AG08395 (cell line): Measurements from ENCODE around the gene MYO7A.
A peak's percentile ranks its signal among the peaks of the same experiment; 100 is the strongest.
"Not testable (repeated sequence)": the region's sequence is repeated elsewhere in the genome, so short reads cannot be mapped to it uniquely, and the experiment has no call there.

ENCODE experiments used
- DNase-seq: peaks from one replicate; pipeline ENCODE4 v3.0.0; 2012; ENCODE audit warnings: mixed read lengths, low spot score

MYO7A gene

GRCh38 chr11:77093056-77093891, 34.8 kb upstream of the MYO7A start:
- no peak for DNase-seq

- no peak for DNase-seq
Observed at GRCh38 chr11:77093987-77094840, 33.8 kb upstream of the MYO7A start.

GRCh38 chr11:77094841-77095365, 33.1 kb upstream of the MYO7A start:
- DNase-seq = no peak

GRCh38 chr11:77095551-77096490, 32.2 kb upstream of the MYO7A start:
- no peak for DNase-seq

- no peak for DNase-seq
Observed at GRCh38 chr11:77096591-77097019, 31.4 kb upstream of the MYO7A start.

DNA sequence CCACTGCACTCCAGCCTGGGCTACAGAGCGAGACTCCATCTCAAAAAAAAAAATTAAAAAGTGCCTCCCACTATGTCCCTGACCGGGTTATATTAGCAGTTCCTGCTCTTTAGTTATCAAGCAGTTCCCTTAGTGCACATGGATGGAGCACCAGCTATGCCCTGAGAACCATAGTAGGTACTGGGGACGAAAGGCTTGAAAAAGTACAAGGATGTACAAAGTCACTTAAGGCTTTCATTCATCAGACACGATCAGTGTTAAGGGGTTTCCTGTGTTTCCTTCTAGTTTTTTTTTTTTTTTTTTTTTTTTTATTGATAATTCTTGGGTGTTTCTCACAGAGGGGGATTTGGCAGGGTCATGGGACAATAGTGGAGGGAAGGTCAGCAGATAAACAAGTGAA, 30.9 kb upstream of the MYO7A start:
- DNase-seq = not testable (repeated sequence)

GRCh38 chr11:77100166-77101042, 27.6 kb upstream of the MYO7A start:
- DNase-seq = no peak

DNA sequence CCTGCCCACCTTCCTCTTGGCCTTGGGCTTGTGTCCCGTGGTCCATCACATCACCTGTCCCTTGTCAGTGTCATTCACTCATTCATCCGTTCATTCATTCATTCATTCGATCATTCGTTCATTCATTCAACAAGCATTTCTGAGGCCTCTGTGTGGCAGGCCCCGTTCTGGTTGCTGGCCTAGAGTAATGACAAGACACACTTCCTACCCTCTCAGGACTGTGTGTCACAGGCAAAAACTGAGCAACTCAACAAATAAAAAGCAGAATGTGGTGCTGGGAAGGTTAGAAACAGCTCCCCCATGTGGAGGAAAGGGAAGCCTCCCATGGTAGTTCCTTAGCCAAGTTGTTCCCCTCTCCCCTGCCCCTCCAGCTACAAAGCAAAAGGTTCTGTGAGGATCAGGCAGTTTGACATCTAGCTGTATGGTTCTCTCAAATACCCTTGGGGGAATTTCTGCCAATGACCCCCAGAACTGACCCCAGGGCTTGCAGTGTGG, 27.0 kb upstream of the MYO7A start:
- peak; percentile 53 for DNase-seq

- no peak for DNase-seq
Observed at GRCh38 chr11:77102246-77103210, 25.5 kb upstream of the MYO7A start, which contains the start of gene OMP. Gene OMP, plus strand, starts transcription at chr11:77102840. Its CDS starts 0 bp downstream, at chr11:77102840.

GRCh38 chr11:77103319-77103718, 24.7 kb upstream of the MYO7A start:
- DNase-seq = no peak

DNA sequence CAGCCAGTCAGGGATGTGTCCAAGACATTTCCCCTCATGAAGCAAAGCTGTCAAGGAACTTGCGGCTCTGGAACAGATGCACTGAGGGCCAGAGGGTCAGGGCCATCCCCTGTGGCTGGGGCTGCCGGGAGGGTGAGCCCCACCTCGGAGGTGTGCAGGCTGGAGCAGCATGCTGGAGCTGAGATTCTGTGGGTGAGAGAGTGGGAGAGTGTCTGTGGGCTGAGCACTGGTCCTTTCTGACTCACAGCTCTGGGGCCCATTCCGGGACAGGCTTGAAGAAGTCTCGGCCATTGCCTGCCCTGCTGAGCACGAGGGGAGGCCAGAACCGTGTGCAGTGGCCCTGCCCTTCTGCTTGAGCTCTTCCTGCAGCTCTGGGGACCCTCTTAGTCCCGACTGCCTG, 23.3 kb upstream of the MYO7A start:
- no peak for DNase-seq

DNA sequence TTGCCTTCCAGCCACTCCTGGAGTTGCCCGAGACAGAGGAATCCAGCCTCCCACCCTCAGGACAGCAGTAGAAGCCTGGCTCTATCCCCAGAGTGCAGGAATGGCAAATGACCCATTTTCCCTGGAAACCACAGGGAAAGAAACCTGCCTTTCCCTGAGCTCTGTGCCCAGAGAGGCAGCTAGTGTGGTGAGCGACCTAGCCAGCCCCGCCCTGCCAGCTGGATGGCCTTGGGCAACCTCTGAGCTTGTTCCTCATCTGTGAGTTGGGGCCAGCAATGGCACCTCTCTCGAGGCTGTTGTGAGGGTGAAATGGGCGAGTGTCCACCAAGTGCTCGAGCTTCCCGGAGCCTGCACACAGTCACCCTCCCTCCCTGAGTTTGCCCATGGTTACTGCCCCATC, 21.7 kb upstream of the MYO7A start:
- no peak for DNase-seq

DNA sequence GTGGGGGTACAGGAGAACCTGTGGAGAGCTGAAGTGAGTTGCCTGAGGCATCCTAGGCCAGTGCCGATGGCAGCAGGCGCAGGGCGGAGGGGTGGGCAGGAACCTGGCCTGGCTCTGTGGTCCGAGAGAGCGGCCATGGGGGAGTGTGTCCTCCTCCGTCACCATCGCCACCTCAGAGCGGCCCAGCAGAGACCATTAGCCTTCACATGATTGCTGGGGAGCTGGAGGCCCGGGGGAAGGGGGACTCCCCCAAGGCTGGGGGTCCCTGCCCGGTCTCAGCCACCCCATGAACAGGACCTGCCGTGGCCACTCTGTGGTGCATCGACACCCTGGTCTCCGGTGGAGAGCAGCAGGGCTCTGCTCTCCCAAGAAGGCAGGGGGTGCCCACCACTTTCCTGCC, 21.3 kb upstream of the MYO7A start:
- DNase-seq = no peak

DNA sequence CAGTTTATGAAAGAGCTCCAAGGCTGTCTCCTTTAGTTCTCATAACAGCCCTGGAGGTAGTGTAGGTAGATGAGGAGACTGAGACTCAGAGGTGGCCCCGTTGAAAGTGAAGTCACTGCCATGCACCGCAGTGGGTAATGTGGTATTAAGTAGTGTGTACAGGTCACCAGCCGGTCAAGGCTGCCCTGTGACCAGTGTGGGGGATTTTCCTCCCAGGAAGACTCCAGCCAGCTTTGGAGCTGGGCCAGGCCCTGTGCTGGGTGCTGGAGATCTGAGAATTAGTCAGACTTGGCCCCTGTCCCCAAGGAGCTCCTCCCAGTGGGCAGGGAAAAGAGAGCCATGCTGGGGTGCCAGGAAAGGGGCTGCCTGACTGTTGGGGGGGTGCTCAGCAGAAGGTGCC, 20.1 kb upstream of the MYO7A start:
- peak; percentile 92 for DNase-seq

DNA sequence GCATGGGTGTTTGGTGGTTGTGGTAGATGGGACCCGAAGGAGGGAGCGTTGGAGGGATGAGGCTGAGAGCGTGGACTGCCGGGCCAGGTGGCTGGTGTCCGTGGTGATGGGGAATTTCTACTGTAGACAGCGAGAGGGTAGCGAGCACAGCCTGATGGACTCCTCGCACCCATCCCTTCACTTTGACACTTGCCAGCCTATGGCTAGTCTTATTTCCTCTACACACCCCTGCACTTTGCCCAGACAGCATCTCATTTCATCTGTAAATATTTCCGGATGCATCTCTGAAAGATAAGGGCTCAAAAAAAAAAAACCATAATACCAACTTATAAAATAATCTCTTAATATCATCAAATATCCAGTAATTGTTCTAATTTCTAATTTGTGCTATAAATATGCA, 19.6 kb upstream of the MYO7A start:
- no peak for DNase-seq

DNA sequence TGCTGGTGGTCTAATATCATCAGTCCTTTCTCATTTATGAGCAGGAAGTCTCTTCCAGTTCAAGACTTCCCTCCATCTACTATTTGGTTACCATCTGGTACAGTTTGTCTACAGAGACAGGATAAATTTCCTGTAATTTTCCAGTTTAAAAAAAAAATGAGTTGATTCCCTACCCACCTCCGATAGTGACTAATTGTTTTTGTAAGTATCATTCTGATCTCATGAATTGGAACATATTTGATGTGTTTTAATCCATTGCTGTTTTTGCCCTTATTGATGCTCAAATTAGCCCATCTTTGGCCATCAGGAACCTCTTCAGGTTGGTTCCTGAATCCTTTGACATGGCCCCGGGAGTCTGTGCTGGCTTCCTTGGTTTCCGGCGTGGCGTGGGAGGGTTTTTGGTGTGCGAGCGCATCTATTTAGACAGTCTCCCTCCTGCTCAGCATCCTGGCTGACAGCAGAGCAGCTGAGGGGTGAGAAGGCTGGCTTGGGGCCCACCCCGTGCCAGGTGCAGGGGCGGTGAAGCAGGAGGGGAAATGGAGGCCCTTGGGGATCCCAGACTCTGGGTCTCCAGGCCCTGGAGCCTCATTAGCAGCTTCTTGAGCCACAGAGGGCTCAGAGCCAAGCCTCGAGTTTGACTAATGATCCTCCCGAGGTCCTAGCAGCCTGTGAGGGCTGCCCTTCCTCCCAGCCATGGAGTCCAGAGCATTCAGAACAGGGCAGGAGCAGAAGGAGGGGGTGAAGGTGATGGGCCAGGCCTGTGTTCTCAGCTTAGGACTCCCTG, 18.6 kb upstream of the MYO7A start:
- peak; percentile 52 for DNase-seq

GRCh38 chr11:77110836-77111235, 17.2 kb upstream of the MYO7A start:
- no peak for DNase-seq

- no peak for DNase-seq
Observed at GRCh38 chr11:77111277-77111676, 16.8 kb upstream of the MYO7A start.
